MM.1S (cell line): ENCODE measurements around the gene RBM28.

Source experiments
- DNase-seq: peaks from one replicate; pipeline ENCODE4 v3.0.0-alpha.2; 2015
- H2AFZ ChIP-seq: fragments of 300-600 bp; sonication (generic); 2 replicates; pipeline ENCODE4 v1.6.0; 2016; ENCODE audit warnings: antibody characterized with exemption, low read length
- H3F3A ChIP-seq: fragments of 300-600 bp; sonication (generic); 2 replicates; pipeline ENCODE4 v1.6.1; 2016; ENCODE audit warnings: mild to moderate bottlenecking, antibody characterized with exemption, low read length, moderate library complexity, mixed read lengths; ENCODE audit not compliant: insufficient read depth
- H3K27ac ChIP-seq: fragments of 300-600 bp; sonication (generic); 2 replicates; pipeline ENCODE4 v1.5.1; 2016; ENCODE audit warnings: mild to moderate bottlenecking, low read length
- H3K27me3 ChIP-seq: fragments of 300-600 bp; sonication (generic); replicated peaks from 2 replicates; pipeline ENCODE4 v1.6.0; 2016; ENCODE audit warnings: low read length; ENCODE audit not compliant: insufficient read depth
- H3K36me3 ChIP-seq: fragments of 300-600 bp; sonication (generic); replicated peaks from 2 replicates; pipeline ENCODE4 v1.6.1; 2016; ENCODE audit warnings: mild to moderate bottlenecking, low read length, mixed read lengths; ENCODE audit not compliant: insufficient read depth
- H3K4me1 ChIP-seq: fragments of 300-600 bp; sonication (generic); 2 replicates; pipeline ENCODE4 v1.6.1; 2016; ENCODE audit warnings: low read length, mixed read lengths
- H3K4me2 ChIP-seq: fragments of 300-600 bp; sonication (generic); 2 replicates; pipeline ENCODE4 v1.6.0; 2016; ENCODE audit warnings: low read depth, low read length
- H3K4me3 ChIP-seq: fragments of 300-600 bp; sonication (generic); 2 replicates; pipeline ENCODE4 v1.5.1; 2016; ENCODE audit warnings: low read length, mixed read lengths
- H3K79me2 ChIP-seq: fragments of 300-600 bp; sonication (generic); 2 replicates; pipeline ENCODE4 v1.6.1; 2016; ENCODE audit warnings: mixed run types, low read length, mixed read lengths
- H3K9ac ChIP-seq: fragments of 300-600 bp; sonication (generic); 2 replicates; pipeline ENCODE4 v1.6.1; 2016; ENCODE audit warnings: low read length, mixed read lengths
- H3K9me2 ChIP-seq: fragments of 300-600 bp; sonication (generic); replicated peaks from 2 replicates; pipeline ENCODE4 v1.6.1; 2016; ENCODE audit warnings: mild to moderate bottlenecking, low read length, mixed read lengths; ENCODE audit not compliant: insufficient read depth
- H3K9me3 ChIP-seq: fragments of 300-600 bp; sonication (generic); replicated peaks from 2 replicates; pipeline ENCODE4 v1.6.1; 2016; ENCODE audit warnings: mild to moderate bottlenecking, low read length, mixed read lengths; ENCODE audit not compliant: insufficient read depth
- H4K20me1 ChIP-seq: fragments of 300-600 bp; sonication (generic); 2 replicates; pipeline ENCODE4 v1.6.1; 2016; ENCODE audit warnings: mild to moderate bottlenecking, low read length, moderate library complexity, mixed read lengths; ENCODE audit not compliant: insufficient read depth
- EZH2 ChIP-seq: fragments of 300-600 bp; sonication (generic); optimal IDR thresholded peaks from 2 replicates; pipeline ENCODE3; 2017; ENCODE audit warnings: low read depth, mild to moderate bottlenecking, antibody characterized with exemption, low read length, mixed read lengths
- EZH2phosphoT487 ChIP-seq: fragments of 300-600 bp; sonication (generic); IDR thresholded peaks from 2 replicates; pipeline ENCODE4 v1.6.1; 2018; ENCODE audit warnings: antibody characterized with exemption, low read length
- TF ChIP-seq, protein P1 (sequence below): fragments of 300-600 bp; sonication (generic); IDR thresholded peaks from 2 replicates; pipeline ENCODE4 v1.5.1; 2016; ENCODE audit warnings: antibody characterized with exemption, low read length, mixed read lengths

Gene RBM28

DNA sequence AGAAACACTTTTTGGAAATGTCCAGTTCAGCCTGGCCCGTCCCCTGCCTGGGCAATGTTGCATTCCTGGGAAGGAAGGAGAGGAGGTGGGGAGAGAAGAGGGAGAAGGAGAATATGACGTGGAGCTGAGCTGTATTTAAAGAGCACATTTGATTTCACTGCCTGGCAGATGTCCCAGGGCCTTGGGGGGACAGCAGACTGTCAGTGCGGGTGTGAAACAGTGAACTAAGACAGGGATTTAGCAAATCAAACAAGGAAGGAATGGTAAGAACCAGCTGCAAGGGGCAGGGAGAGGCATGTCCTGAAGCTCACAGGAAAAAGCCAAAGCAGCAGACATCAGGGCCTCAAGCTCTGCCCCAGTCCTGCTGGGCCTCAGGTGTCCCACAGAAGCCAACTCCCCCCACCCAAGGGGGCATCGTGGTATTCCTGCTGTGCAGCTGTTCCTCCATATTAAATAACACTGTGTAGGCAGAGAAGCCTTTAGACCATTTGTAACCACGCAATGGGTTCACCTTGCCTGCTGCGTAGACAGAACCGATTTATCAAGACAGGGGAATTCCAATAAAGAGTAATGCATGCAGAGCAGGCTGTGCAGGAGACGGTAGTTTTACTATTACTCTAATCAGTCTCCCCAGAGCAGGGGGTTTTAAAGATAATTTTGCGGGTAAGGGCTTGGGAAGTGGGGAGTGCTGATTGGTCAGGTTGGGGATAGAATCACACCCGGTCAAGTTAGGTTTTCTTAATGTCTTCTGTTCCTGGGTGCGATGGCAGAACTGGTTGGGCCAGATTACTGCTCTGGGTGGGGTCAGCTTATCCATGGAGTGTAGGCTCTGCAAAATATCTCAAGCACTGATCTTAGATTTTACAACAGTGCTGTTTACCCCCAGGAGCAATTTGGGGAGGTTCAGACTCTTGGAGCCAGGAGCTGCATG is 84.3 kb downstream of the RBM28 start:
- no peak overlapping the region for H3K27ac ChIP-seq
- no peak overlapping the region for H3K4me3 ChIP-seq
- no peaks in the 10 kb centered on the region for H4K20me1 ChIP-seq
- no peak for TF ChIP-seq EZH2
- TF ChIP-seq EZH2phosphoT487, result no peak
- TF ChIP-seq, protein P1, sequence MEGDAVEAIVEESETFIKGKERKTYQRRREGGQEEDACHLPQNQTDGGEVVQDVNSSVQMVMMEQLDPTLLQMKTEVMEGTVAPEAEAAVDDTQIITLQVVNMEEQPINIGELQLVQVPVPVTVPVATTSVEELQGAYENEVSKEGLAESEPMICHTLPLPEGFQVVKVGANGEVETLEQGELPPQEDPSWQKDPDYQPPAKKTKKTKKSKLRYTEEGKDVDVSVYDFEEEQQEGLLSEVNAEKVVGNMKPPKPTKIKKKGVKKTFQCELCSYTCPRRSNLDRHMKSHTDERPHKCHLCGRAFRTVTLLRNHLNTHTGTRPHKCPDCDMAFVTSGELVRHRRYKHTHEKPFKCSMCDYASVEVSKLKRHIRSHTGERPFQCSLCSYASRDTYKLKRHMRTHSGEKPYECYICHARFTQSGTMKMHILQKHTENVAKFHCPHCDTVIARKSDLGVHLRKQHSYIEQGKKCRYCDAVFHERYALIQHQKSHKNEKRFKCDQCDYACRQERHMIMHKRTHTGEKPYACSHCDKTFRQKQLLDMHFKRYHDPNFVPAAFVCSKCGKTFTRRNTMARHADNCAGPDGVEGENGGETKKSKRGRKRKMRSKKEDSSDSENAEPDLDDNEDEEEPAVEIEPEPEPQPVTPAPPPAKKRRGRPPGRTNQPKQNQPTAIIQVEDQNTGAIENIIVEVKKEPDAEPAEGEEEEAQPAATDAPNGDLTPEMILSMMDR, result no peak
- H3K9me2 ChIP-seq, result no peaks in the 10 kb centered on the region
- H3K27me3 ChIP-seq, result no peaks in the 10 kb centered on the region
- no peak for DNase-seq
- H2AFZ ChIP-seq, result no peak overlapping the region
- no peaks in the 10 kb centered on the region for H3K4me1 ChIP-seq
- no peak overlapping the region for H3K9ac ChIP-seq
- no peaks in the 10 kb centered on the region for H3K9me3 ChIP-seq
- no peaks in the 10 kb centered on the region for H3K79me2 ChIP-seq
- no peaks in the 10 kb centered on the region for H3F3A ChIP-seq
- no peak overlapping the region for H3K4me2 ChIP-seq
- no peaks in the 10 kb centered on the region for H3K36me3 ChIP-seq

DNA sequence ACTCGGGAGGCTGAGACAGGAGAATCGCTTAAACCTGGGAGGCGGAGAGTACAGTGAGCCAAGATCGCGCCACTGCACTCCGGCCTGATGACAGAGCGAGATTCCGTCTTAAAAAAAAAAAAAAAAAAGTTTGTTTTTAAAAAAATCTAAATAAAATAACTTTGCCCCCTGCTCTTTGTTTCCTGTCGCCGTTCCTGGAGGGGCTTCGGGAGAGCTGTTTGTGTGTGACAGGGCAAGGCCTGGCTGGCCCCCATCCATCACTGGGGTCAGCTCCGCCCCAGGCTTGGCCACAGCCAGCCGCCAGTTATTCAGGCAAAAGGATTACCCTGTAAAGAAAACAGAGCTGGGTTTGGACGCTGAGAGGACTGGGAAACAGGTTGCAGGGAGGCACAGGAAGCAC is 86.2 kb downstream of the RBM28 start:
- Histone ChIP-seq H3K27ac (no peak overlapping the region), H3K4me3 (no peak overlapping the region), H3K9me2 (no peaks in the 10 kb centered on the region), H3K27me3 (no peaks in the 10 kb centered on the region), H3K4me2 (no peak overlapping the region), H4K20me1 (no peaks in the 10 kb centered on the region), H3F3A (no peaks in the 10 kb centered on the region), H3K9ac (no peak overlapping the region), H3K9me3 (no peaks in the 10 kb centered on the region), H3K4me1 (no peaks in the 10 kb centered on the region), H3K36me3 (no peaks in the 10 kb centered on the region), H2AFZ (no peak overlapping the region), H3K79me2 (no peaks in the 10 kb centered on the region)
- TF ChIP-seq, protein P1, result no peak
- TF ChIP-seq EZH2phosphoT487, result no peak
- no peak for TF ChIP-seq EZH2
- no peak for DNase-seq

DNA sequence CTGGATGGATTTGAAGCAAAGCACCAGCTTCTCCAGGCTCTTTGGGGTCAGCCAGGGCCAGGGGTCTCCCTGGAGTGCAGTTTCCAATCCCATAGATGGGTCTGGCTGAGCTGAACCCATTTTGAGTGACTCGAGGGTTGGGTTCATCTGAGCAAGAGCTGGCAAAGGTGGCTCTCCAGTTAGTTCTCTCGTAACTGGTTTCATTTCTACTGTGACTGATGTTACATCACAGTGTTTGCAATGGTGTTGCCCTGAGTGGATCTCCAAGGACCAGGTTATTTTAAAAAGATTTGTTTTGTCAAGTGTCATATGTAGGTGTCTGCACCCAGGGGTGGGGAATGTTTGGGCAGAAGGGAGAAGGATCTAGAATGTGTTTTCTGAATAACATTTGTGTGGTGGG is 88.4 kb downstream of the RBM28 start:
- no peaks in the 10 kb centered on the region for H3K27me3 ChIP-seq
- H2AFZ ChIP-seq, result no peak overlapping the region
- H4K20me1 ChIP-seq, result no peaks in the 10 kb centered on the region
- no peaks in the 10 kb centered on the region for H3K9me3 ChIP-seq
- H3K9me2 ChIP-seq, result no peaks in the 10 kb centered on the region
- no peak overlapping the region for H3K9ac ChIP-seq
- H3K27ac ChIP-seq, result no peak overlapping the region
- H3K4me1 ChIP-seq, result no peaks in the 10 kb centered on the region
- no peak for TF ChIP-seq EZH2
- TF ChIP-seq EZH2phosphoT487, result no peak
- TF ChIP-seq, protein P1, result no peak
- DNase-seq, result no peak
- no peak overlapping the region for H3K4me2 ChIP-seq
- H3K36me3 ChIP-seq, result no peaks in the 10 kb centered on the region
- no peak overlapping the region for H3K4me3 ChIP-seq
- H3K79me2 ChIP-seq, result no peaks in the 10 kb centered on the region
- no peaks in the 10 kb centered on the region for H3F3A ChIP-seq
